ENCODE measurements around the gene FRMD8. TPM values are rescaled to one million over a fixed set of nuclear protein-coding genes. Genes with fewer than 3 reads are reported as not detected.

FRMD8 gene
- polyA plus RNA-seq, 3 donors: 33.7 to 41.2 (median 35.4) TPM

- no peaks in the 10 kb centered on the region for H3K9me3 ChIP-seq (replicated peaks in 1 of 2; ENCODE audit: control insufficient read depth in 1 of 2, insufficient read depth in 1 of 2, low read length in 2 of 2)
- peak overlapping the region; percentile 83 to 84 for H3K27ac ChIP-seq (ENCODE audit: low read depth in 1 of 2, low read length in 2 of 2)
- Mint-ChIP-seq H3K4me3 (peak overlapping the region; percentile 69 to 83), H3K9me3 (no peaks in the 10 kb centered on the region), H3K4me1 (peaks cover 24% of the 10 kb centered on the region), H3K27ac (peak overlapping the region; percentile 91 to 98 (median 97)), H3K36me3 (no peaks in the 10 kb centered on the region), H3K27me3 (ENCODE audit: low read depth in 3 of 3) (peaks cover 0 to 4% (median 0%) of the 10 kb centered on the region in 3 donors)
- peak overlapping the region; percentile 55 for H3K4me2 ChIP-seq (replicated peaks; ENCODE audit: extremely low read depth, low read length, poor library complexity, severe bottlenecking)
- no peaks in the 10 kb centered on the region for H3K36me3 ChIP-seq (replicated peaks in 1 of 2; ENCODE audit: control insufficient read depth in 1 of 2, insufficient read depth in 2 of 2, low read length in 2 of 2)
- TF ChIP-seq, protein P1, sequence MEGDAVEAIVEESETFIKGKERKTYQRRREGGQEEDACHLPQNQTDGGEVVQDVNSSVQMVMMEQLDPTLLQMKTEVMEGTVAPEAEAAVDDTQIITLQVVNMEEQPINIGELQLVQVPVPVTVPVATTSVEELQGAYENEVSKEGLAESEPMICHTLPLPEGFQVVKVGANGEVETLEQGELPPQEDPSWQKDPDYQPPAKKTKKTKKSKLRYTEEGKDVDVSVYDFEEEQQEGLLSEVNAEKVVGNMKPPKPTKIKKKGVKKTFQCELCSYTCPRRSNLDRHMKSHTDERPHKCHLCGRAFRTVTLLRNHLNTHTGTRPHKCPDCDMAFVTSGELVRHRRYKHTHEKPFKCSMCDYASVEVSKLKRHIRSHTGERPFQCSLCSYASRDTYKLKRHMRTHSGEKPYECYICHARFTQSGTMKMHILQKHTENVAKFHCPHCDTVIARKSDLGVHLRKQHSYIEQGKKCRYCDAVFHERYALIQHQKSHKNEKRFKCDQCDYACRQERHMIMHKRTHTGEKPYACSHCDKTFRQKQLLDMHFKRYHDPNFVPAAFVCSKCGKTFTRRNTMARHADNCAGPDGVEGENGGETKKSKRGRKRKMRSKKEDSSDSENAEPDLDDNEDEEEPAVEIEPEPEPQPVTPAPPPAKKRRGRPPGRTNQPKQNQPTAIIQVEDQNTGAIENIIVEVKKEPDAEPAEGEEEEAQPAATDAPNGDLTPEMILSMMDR (IDR thresholded peaks at IDR 0.05): no peak
- peak overlapping the region; percentile 47 for H3K9ac ChIP-seq (ENCODE audit: insufficient read depth, low read length, poor library complexity, severe bottlenecking)
- H3K27me3 ChIP-seq (ENCODE audit: control insufficient read depth in 2 of 2, insufficient read depth in 2 of 2, low read length in 2 of 2): no peaks in the 10 kb centered on the region
- DNase-seq: no peak
- H3K4me3 ChIP-seq (replicated peaks in 1 of 3; ENCODE audit: low read depth in 2 of 3, low read length in 3 of 3): peak overlapping the region in 1 of 3 experiments; percentile 56
- no peaks in the 10 kb centered on the region for H3K79me2 ChIP-seq (ENCODE audit: insufficient read depth, low read length)
- intact Hi-C loops (cut with micrococcal nuclease): loop anchor here in 1 of 2 donors (10.0 kb wide), 2 partner anchors 52 to 82 kb away; no protein-coding TSS in a partner anchor
- 14% methylated on average over 1 of the region's 6 CpGs for WGBS (ENCODE audit: insufficient coverage)
- H4K20me1 ChIP-seq (ENCODE audit: insufficient read depth, low read length): no peaks in the 10 kb centered on the region
- peaks cover 30 to 31% of the 10 kb centered on the region in 2 donors for H3K4me1 ChIP-seq (ENCODE audit: control insufficient read depth in 1 of 2, insufficient read depth in 2 of 2, low read length in 2 of 2)
- H2AFZ ChIP-seq (ENCODE audit: insufficient read depth, low read depth, low read length, poor library complexity, severe bottlenecking): peak overlapping the region; percentile 45
These were observed 23.5 kb upstream of the FRMD8 start for GRCh38 chr11:65362966-65363365.

GRCh38 chr11:65363770-65364169 lies 22.7 kb upstream of the FRMD8 start:
- Mint-ChIP-seq H3K4me1 (peaks cover 24% of the 10 kb centered on the region), H3K27me3 (ENCODE audit: low read depth in 3 of 3) (peaks cover 0 to 4% (median 0%) of the 10 kb centered on the region in 3 donors), H3K4me3 (no peak overlapping the region), H3K9me3 (no peaks in the 10 kb centered on the region), H3K27ac (peak overlapping the region in 3 of 7 donors; percentile 13 to 77 (median 70)), H3K36me3 (no peaks in the 10 kb centered on the region)
- Histone ChIP-seq H3K4me1 (ENCODE audit: control insufficient read depth in 1 of 2, insufficient read depth in 2 of 2, low read length in 2 of 2) (peaks cover 30 to 31% of the 10 kb centered on the region in 2 donors), H3K27ac (ENCODE audit: low read depth in 1 of 2, low read length in 2 of 2) (no peak overlapping the region), H2AFZ (ENCODE audit: insufficient read depth, low read depth, low read length, poor library complexity, severe bottlenecking) (no peak overlapping the region), H3K9ac (ENCODE audit: insufficient read depth, low read length, poor library complexity, severe bottlenecking) (no peak overlapping the region), H3K79me2 (ENCODE audit: insufficient read depth, low read length) (no peaks in the 10 kb centered on the region), H3K36me3 (replicated peaks in 1 of 2; ENCODE audit: control insufficient read depth in 1 of 2, insufficient read depth in 2 of 2, low read length in 2 of 2) (no peaks in the 10 kb centered on the region), H4K20me1 (ENCODE audit: insufficient read depth, low read length) (no peaks in the 10 kb centered on the region), H3K4me2 (replicated peaks; ENCODE audit: extremely low read depth, low read length, poor library complexity, severe bottlenecking) (no peak overlapping the region), H3K9me3 (replicated peaks in 1 of 2; ENCODE audit: control insufficient read depth in 1 of 2, insufficient read depth in 1 of 2, low read length in 2 of 2) (no peaks in the 10 kb centered on the region), H3K27me3 (ENCODE audit: control insufficient read depth in 2 of 2, insufficient read depth in 2 of 2, low read length in 2 of 2) (no peaks in the 10 kb centered on the region), H3K4me3 (replicated peaks in 1 of 3; ENCODE audit: low read depth in 2 of 3, low read length in 3 of 3) (no peak overlapping the region)
- TF ChIP-seq, protein P1 (IDR thresholded peaks at IDR 0.05): no peak
- WGBS (ENCODE audit: insufficient coverage): 100% methylated on average over 1 of the region's 3 CpGs
- intact Hi-C loops (cut with micrococcal nuclease): loop anchor here in 1 of 2 donors (10.0 kb wide), 2 partner anchors 51 to 81 kb away; no protein-coding TSS in a partner anchor
- no peak for DNase-seq

All from CD14-positive monocyte (primary cell).